Measurements from ENCODE around the gene ROR1.

ROR1 gene

DNA sequence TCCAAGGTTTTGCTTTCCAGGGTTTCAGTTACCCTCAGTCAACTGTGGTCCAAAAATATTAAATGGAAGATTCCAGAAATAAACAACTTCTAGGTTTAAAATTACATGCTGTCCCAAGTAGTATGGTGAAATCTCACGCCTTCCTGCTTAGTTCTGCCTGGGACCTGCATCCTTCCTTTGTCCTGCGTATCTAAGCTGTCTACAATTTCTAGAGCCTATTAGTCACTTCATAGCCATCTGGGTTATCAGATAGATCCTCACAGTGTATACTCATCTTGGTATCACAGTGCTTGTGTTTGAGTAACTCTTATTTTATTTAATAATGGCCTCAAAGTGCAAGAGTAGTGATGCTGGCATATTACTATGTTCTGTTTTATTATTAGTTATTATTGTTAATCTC, 157.7 kb downstream of the ROR1 start:
- no peak for DNase-seq (ENCODE audit: low read depth, low spot score)

DNA sequence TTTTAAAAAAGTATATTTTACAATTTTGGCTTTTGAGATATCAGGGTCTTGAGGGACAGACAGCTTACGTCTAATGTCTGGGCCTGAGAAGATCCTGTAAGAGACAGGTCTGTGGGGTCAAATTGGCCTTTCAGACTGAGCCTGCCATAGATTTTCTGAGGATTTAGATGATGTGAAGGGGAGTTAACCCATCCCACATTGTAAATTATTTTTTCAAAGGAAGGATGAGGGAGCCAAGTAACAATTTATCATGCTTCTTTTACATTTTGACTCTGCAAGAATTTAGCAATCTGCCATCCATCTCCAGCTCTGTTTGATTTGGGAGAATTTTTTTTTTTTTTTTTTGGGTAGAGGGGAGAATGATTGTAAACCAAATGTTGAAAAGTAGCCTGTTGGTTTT, 160.9 kb downstream of the ROR1 start:
- DNase-seq (ENCODE audit: low read depth, low spot score) = no peak

DNA sequence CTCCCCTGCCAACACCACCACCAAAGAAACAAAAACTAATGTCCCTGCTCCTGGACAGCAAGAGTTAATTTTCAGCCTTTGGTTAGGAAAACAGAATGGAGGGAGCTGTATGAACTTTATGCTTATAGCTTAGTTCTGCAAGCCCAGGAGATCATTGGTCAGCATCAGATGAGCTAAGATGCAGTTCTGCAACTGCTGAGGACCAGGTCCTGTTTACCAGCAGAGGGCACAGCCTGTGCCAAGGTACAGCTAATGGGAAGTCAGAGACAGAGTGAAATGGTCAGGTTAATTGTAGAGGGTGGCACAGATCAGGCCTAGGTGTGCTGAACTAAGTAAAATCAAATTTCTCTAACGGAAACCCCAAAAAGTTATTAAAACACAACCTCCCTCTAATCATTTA, 161.3 kb downstream of the ROR1 start:
- no peak for DNase-seq (ENCODE audit: low read depth, low spot score)

DNA sequence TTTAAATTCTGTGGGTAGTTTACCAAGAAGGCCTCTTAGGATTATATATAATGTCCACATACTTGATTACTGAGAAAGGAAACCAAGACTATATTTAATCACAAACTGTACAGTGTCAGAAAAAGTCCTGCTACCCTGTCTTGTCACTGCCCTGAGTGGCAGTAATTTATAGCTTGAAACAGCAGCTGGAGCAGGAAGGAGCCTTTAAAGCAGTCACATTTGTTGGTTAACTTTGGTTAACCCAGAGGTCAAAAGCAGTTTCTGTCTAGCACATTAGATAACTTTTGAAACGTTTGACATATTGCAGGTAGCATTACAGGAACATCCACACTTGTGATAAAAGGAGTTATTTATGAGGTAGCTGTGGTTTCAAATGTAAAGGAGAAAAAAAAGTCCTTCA, 161.7 kb downstream of the ROR1 start:
- no peak for DNase-seq (ENCODE audit: low read depth, low spot score)

DNA sequence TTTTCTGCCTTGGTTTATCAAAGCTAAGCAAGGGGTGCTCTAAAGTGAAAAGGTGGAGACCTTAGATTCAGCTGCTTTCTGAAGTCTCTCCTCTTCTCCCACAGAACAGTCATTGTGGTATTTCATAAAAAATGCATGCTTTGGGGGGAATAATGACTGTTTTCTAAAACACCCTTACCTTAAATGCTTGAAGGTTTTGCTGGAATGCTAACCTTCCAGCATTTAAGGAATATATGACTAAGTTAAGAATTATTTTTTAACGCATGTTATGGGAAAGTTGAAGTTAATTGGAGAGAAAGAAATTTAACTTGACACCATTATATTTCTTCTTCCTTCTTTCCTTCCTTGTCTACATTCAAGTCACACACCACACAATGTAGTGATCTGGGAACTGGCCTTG, 162.5 kb downstream of the ROR1 start:
- no peak for DNase-seq (ENCODE audit: low read depth, low spot score)

DNA sequence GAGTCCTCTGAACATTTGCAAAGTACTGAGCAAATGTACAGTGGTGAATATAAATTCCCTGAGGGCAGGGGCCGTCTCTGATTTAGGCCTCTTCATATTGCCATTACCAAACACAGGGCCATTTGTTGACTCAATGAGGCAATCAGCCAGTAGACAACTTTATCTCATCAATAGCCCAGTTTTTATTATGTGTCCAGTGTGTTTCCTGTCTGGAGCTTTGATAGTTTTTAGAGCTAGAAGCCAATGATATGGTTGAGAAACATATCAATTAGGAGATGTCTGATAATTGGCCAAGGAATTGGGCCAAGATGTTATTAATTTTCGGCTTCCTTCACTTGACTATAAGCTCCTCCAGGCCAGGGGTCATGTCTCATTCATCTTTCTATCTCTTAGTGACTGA, 163.0 kb downstream of the ROR1 start:
- no peak for DNase-seq (ENCODE audit: low read depth, low spot score)

DNA sequence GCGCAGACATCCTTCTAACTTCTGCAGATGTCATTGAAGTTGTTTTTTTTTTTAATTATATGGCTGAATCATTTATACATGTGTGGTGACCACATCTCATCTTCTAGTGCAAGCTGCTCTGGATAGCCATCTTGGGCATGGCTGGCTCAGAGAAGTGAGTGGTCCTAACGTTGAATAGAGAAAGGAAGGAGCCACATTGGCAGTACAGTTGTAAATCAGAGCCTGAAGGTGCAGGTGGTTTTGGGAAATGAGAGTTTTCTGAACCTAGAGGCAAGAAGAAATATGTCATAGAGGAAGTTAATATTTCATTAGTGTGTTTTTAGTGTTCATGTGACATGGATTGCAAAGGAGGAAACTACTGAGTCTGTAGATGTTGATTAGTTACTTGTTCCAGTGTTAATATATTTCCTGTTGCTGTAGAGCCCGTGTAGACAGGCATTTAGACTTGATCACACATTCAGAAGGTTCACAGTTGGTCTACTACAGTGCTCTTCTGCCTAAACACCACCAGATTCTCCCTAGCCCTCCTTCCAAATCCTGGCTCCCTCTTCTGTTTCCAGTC, 163.7 kb downstream of the ROR1 start:
- DNase-seq (ENCODE audit: low read depth, low spot score) = no peak

DNA sequence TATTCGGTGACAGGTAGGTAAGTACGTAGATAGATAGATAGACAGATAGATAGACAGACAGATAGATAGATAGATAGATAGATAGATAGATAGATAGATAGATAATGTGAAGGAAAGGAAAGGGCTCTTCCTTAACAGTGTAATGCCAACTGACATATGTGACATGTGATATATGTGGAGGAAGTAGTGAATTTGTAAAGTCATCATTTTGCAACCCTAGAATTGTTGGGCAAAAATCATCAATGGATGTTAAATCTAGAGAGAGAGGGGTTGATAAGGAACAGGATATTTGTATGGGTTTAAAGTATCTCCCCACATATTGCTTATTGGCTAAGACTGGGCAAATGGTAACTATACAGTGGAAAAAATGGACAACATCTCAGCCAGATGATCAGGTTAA, 166.6 kb downstream of the ROR1 start:
- DNase-seq (ENCODE audit: low read depth, low spot score) = no peak

DNA sequence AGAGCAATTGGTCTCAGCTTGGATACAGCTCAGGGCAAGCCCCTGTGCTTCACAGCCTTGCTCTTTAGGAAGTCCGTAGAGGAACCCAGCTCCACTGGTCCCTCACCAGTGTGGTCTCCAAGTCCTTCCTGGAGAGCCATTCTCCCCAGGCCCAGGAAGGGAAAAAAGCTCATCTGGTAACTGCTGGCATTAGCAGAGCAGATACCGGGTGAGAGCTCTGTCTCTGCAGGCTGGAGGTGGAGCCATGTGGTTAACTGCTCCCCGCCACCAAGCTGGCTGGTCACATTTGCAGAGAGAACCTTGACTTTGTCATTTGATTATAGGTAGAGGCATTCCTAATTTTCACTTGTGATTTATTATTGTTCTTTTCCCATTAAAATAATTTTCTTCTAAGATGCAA, 169.6 kb downstream of the ROR1 start:
- DNase-seq (ENCODE audit: low read depth, low spot score) = no peak

DNA sequence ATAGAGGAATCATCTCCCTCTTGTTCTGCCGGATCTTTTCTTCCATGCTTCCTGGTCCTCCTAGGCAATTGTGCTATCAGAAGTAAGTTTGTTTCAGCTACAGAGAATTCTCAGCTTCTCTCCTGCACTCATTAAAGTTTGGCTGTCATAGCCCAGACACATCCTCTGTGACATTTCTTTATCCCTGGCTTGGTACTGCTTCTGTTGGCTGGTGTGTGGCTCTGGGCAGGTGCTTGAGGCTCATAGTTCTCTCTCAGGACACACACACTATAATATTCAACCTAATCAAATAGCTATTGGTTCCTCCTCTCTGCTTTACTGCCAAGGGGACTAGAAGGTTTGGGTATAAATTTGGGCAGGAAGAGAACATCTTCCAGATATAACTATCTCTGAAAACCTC, 172.1 kb downstream of the ROR1 start:
- no peak for DNase-seq (ENCODE audit: low read depth, low spot score)

DNA sequence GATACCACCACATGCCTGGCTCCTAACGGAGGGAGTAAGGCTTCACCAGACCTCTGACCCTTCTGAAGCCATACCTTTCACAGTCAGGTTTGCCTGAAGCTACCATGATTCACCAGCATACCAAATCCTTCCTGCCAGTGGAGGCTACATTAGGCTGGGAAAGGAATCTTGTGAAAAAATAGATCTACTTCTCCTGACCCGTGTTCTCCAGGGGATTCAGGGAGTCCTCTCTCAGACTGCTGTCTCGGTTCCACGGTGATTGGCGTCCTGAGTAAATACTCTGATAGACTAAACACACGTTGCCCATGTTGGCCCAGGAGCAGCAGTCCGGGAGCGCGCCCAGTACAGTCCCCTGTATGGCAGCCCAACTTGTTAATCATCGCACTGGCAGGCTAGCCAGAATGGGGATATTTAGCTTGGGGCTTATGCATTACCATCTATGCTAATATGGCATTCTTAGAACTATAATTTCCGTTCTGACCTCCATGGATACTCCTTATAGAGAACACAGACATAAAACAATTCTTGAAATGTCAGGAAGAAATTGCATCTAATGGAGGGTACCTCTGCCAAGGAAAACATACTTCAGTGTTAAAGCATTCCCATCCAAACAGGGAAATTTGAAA, 173.2 kb downstream of the ROR1 start:
- DNase-seq (ENCODE audit: low read depth, low spot score) = no peak

DNA sequence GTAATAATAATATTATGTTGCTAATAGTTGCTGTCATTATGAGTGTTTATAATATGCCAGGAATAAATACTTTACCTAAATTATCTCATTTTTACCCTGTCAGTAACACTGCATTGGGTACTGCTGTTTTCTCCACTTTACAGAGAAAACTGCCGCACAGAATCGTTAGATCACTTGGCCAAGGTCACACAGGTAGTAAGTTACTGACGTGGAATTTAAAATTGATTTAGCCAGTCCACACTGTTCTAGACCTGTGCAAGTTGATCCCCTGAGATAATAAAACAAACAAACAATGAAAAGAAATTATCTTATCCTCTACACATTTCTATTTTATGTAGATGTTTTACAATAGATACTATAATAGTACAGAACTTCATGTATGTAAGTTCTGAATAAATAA, 174.1 kb downstream of the ROR1 start:
- DNase-seq (ENCODE audit: low read depth, low spot score) = no peak

DNA sequence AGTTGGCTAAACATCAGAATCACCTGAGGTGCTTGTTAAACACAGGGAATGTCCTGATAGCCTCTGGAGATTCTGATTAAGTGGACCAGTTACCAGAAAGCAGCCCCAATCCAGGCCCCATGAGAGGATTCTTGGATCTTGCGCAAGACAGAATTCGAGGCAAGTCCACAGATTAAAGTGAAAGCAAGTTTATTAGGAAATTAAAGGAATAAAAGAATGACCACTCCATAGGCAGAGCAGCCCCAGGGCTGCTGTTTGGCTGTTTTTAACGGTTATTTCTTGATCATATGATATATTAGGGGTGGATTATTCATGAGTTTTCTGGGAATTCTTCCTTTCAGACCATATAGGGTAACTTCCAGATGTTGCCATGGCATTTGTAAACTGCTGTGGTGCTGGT, 176.2 kb downstream of the ROR1 start:
- no peak for DNase-seq (ENCODE audit: low read depth, low spot score)

DNA sequence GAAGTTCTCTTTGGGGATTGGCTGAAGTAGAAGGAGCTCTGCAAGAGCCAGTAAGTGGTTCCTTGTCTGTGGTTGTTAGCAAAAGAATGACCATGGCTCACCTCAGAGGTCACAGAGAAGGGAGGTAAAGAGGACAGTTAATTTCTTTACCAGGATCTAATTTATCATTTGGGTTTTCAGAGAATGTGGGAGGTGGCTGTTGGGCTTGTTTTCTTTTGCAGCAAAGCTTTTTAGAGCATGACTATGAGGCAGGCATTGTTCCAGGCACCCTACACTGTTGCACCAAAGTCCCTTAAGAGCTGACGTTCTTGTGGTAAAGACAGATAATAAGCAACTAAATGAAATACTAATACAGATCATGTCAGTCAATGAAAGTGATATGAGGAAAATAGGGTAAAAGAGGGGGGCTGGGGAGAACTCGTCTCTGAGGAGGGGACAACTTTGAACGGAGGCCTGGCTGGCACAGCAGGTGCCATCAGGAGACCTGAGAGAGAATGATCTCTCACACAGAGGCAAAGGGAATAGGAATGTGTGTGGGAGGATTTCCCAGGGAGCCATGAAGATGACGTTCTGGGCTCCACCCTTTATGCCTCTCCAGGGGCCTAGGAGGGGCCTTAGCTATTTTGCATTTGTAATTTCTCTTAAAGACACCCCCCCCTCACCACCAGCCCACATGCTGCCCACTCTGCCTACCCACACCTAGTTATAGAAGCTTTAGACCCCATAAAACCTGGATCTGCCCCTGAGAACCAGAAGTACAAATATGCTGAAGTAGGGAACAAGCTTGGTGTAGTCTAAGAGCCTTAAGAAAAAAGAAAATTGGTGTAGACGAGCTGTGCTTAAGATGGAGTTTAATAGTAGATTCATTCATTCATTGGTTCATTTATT, 177.5 kb downstream of the ROR1 start:
- no peak for DNase-seq (ENCODE audit: low read depth, low spot score)

DNA sequence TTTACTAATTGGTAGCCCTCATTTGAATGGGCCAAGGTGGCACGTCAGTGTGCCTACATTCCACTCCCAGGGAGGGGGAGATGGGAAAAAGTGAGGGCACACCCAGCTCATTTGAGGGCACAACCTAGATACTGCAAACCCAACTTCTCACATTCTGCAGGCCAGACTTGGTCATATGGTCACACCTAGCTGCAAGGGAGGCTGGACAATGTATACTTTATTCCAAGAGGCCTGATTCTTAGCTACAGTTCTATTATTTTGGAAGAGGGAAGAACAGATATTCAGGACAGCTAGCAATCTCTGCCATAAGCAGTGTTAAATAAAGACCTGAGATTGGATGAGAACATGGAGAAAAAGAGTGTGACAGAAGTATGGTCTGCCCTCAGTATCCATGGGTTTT, 180.4 kb downstream of the ROR1 start:
- DNase-seq (ENCODE audit: low read depth, low spot score) = no peak

DNA sequence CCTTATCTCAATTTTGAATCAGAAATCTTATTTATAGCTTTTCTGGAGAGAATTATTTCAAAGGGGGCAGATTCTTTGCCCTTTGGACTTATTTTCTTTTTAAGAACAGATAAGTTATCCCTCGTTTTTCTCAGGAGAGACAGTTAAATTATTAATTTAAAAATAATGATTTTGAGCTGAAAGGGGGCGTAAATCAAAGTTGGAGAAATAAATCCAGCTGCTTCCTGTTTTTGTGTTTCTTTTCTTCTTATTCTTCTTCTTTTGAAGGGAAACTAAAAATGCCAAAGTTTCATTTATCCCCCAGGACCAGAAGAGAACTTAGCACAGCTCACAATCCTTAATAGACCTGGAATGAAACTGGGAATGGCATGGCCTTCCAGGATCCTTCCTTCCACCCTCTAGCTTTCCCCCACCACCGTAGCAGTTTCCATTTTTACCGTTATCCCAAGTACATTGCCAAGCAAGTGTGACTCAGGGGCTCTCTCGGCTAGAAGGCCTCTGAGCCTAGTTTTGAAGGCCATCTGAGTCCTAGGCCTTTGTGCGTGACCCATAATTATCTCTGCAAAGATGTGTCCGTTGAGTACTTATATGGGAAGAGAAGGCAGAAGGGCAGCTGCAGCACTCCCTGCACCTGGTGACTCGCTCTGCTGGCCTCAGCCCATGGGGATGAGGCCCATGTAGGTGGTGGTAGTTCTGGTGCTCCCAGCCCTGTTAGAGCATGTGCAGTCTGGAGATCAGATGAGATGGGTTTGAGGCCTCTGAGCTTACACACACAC, 181.7 kb downstream of the ROR1 start:
- no peak for DNase-seq (ENCODE audit: low read depth, low spot score)

DNA sequence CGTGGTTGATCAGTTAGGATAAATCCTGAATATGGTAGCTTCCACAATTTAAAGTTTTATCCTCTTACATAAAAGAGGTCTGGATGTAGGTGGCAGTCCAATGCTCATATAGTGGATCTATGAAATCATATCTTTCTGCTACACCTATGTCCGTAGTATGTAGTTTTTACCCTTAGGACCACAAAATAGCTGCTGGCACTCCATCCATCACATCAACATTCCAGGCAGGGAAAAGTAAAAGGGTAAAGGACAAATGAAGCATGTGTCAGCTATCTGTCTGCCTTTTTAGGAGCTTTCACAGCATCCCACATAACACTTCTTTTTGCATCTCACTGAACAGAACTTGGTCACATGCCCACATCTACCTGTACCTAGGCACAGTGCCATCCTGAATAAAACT, 184.7 kb downstream of the ROR1 start:
- no peak for DNase-seq (ENCODE audit: low read depth, low spot score)

DNA sequence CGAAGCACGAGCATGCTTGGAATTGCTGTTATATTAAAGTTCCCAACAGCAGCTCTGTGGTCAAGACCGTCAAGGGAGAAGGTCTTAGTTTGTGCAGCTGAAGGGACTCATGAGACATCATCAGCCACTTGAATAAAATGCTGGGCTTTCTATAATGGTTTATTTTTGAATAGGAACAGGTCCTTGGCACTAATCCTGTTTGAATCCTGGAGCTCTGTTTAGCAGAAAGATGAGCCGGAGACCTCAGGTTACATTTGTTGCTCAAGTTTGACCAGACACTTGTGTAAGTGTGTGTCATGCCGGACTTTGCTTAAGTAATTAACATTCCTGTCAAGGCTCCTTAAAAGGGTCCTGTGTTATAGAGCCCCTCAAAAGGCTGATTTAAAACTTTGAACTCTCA, 186.5 kb downstream of the ROR1 start:
- DNase-seq (ENCODE audit: low read depth, low spot score) = no peak

DNA sequence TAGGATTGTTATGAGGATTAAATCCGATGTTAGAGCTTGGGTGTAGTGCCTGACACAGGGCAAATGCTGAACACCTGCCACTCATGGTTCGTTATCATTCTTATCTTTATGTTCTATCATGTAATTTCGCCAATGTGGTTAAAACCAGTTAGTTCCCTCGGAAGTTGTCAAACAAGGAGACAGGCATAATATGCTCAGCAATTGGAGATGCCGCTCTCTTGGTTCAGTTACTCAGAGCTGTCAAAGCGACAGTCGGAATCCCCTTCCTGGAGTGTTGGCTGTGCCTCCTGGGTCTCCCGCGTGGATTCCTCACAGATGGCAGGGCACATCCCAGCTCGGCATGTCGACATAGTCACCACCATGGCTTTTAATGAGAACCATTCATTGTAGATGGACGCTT, 192.2 kb downstream of the ROR1 start:
- DNase-seq (ENCODE audit: low read depth, low spot score) = no peak

DNA sequence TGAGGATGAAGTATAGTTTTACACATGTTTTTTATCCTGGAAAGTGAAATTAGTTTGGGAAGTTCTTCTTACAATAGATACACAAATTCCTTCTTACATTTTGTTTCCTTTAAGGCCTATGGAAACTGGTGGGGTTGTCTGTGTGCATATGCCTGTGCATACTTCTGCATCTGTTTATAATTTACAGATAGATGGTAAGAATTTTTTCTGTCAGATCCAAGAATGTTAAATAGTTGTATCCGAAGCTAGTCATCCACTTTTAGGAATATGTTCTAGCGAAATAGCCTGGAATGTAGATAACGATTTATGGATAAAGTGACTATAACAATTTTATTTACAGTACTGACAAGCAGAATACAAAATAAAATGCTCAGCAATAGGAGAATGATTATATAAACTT, 194.1 kb downstream of the ROR1 start:
- no peak for DNase-seq (ENCODE audit: low read depth, low spot score)

DNA sequence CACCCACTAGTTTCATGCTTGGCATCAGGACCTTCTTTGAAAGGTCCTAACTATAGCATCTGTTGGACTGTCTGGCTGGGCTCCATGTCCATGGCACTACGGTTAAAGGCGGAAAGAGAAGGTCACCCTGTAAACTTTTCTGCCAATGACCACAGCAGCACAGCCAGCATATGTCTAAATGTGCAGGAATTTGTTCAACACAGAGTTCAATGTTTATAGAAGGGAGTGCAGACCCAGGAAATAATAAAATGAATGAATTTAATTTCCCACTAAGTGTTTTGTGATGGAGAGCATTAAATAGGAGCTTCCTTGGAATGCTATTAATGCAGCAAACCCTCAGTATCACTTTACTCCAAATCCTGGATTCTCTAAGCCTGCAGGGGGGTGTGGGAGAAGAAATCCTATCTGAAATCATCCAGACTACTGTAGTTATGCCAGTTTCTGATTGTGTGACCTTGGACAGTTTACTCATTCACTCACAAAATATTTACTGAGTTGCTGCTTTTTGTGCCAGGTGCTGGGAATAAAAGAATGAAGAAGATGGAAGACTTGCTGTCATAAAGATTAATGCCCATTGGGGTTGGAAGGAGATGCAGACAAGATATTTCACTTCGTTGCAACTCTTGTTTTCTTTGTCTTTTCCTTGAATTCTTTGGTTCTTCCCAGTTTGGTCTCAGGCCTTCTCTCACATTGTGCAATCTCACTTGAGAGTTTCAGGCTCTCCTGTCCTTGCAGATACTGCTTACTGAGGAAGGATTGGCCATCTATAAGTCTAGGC, 195.0 kb downstream of the ROR1 start:
- no peak for DNase-seq (ENCODE audit: low read depth, low spot score)
